ENCODE measurements around the gene TNIP2.
"Not testable (repeated sequence)": the region's sequence is repeated elsewhere in the genome, so short reads cannot be mapped to it uniquely, and the experiment has no call there.

The TNIP2 gene

DNA sequence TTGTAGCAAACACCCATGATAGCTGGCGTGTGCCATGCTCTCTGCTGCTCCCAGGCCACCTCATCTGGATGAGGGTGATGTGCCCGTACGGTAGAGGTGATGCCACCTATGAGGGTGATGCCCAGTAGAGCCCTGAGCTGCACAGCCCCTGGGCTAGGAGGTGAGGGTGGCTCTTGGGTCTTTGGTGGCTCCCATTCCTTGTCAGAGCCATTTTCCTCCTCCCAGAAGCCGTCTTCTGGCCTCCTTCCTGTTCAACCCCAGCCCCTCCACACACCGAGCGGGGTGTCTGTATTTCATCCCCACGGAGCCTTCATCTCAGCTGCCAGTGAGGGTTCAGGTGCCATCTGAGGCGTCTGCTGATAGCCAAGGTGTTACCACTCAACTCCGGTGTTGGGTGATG is 12.0 kb upstream of the TNIP2 start:
- no peak for DNase-seq (ENCODE audit: low read depth, low spot score)

DNA sequence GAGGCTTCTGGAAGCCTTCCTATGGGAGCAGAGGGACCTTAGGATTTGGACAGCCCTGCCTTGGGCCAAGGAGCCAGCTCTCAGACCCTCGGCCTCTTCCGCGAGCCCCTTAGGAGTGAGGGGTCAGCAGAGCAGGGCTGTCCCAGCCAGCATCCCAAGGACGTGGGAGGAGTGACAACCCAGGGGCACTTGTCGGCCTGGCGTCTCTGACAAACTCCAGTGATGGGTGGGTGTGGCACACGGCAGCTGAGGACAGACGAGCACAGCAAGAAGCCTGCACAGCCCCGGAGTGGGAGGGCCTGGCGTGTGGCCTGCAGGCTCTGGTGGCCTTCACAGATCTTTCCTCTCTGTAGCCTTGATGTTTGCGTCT is 11.6 kb upstream of the TNIP2 start:
- no peak for DNase-seq (ENCODE audit: low read depth, low spot score)

DNA sequence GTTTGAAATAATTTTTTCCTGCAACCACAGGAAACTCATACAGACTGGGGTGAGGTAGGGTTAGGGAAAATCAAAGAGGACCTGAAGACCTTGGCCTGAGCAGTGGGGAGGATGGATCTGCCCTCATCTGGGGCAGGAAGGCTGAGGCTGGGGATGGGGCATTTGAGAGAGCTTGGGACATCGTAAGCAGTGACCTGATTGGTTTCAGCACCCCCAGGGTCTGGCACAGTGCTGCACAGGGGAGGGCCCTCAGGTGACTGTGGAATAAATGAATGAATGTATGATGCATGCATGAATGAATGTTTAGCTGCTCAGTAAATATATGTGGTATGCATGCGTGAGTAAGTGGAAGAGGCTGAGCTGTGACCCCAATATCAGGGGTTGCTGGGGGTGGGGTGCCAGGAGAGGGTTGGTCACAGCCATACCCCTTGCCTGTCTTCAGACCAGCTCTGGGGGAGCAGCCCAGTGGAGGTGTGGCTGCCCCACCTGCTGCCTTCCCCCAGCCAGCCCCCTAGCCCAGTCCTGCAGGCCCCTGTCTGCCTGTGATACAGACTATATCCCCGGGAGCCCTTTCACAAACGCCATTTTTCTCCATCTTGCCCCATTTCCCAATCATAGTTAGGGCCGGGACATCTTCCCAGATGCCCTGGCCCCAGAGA is 11.0 kb upstream of the TNIP2 start:
- no peak for DNase-seq (ENCODE audit: low read depth, low spot score)

DNA sequence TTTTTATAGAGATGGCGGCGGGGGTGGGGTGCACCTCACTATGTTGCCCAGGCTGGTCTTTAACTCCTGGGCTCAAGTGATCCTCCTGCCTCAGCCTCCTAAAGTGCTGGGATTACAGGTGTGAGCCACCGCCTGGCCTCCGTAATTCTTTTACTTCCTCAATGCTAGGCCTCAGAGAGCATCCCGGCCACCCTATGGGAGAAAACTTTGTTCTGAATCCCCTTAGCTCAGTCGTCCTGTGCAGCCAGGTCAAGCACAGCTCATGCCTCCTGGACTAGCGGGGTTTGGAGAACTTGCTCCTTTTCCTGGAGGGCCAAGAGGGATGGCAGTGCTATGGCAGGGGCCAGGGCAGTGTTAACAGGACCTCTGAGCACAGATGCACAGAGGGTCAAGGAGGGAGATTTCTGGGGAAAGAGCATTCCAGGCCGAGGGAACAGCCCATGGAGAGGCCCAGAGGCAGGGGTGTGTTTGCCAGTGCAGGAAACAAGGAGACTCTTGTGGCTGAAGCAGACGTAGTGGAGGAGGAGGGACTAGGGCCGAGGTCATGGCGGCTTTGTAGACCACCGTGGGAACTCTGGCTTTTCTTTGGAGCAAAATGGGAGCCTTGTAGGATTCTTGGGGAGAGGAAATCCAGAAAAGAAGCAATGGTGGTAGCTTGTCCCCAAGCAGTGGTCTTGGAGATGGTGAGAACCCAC is 9.8 kb upstream of the TNIP2 start:
- no peak for DNase-seq (ENCODE audit: low read depth, low spot score)

DNA sequence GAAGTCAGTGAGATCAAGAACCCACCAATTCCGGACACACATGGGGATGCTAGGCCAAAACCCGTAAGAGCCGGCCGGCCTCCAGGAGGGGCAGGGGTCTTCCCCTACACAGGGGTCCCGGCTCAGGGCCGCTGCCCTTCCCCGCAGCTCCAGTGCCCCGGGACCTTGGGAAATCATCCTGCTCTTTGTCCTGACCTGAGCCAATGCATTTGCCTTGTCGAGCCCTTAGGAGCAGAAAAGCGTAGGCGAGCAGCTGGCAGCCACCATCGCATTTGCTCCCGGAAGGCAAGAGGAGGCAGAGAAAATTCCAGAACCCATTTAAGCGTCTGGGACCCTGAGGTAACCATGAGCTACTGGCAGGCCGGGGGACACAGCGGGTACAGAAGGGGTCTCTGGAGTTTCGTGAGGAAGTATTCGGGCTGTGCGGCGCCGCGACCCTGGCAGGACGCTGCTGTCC is 7.4 kb upstream of the TNIP2 start:
- no peak for DNase-seq (ENCODE audit: low read depth, low spot score)

DNA sequence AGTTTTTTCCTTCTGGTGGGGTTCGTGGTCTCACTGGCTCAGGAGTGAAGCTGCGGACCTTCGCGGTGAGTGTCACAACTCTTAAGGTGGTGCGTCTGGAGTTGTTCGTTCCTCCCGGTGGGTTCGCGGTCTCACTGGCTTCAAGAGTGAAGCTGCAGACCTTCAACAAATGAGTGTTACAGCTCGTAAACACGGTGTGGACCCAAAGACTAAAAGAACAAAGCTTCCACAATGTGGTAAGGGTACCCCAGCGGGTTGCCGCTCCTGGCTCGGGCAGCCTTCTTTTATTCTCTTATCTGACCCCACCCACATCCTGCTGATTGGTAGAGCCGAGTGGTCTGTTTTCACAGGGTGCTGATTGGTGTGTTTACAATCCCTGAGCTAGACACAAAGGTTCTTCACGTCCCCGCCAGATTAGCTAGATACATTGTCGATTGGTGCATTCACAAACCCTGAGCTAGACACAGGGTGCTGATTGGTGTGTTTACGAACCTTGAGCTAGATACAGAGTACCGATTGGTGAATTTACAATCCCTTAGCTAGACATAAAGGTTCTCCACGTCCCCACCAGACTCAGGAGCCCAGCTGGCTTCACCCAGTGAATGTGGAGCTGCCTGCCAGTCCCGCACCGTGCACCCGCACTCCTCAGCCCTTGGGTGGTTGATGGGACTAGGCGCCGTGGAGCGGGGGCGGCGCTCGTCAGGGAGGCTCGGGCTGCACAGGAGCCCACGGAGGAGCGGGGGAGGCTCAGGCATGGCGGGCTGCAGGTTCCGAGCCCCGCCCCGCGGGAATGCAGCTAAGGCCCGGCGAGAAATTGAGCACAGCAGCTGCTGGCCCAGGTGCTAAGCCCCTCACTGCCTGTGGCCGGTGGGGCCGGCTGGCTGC is 6.6 kb upstream of the TNIP2 start:
- DNase-seq (ENCODE audit: low read depth, low spot score) = not testable (repeated sequence)

DNA sequence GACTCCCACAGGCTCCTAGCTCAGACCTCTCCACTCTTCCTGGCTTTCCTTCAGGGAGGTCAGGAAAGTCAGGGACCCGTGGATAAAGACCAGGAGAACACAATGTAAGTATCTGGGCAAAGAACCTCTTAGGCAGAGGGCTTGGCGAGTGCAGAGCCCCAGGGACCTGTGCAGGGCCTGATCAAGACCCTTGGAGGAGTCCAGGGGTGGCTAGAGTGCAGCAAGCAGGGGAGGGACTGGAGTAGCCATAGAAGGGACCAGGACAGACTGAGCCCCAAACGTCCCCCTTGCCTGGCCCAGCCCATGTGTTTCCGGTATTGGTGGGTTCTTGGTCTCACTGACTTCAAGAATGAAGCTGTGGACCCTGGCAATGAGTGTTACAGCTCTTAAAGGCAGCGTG is 5.9 kb upstream of the TNIP2 start:
- no peak for DNase-seq (ENCODE audit: low read depth, low spot score)

DNA sequence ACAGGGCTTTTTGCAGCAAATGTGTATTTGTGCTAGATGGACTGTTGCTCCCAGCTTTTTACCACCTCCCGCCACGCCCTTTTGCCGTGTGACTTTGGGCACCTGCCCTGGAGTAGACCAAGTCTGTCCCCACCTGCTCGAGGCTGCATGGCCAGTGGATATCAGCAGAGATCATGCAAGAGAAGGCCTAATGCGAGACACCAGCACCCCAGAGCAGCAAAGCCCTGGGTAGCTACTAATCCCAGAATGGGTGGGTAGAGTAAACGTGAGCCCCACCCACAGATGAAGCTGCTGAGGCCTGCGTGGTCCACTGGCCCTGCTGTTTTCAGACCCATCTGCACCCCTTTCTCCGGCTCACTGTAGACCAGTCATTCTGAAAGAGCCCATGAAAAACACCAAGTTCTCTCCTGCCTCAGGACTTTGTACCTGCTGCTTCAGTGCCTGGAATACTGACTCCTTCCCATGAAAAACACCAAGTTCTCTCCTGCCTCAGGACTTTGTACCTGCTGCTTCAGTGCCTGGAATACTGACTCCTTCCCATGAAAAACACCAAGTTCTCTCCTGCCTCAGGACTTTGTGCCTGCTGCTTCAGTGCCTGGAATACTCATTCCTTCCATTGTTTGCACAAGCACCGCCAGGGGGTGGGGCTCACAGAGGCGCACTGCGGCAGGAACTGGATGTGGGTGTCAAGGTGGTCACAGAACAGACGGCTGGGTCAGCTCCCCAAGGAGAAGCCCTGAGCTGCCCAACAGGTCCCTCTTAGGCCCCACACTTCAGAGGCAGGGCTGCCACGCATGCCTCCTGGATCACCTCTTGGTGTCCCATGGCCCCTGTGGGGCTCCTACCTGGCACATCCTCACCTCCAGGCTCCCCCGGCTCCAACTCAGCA is 5.1 kb upstream of the TNIP2 start:
- no peak for DNase-seq (ENCODE audit: low read depth, low spot score)

DNA sequence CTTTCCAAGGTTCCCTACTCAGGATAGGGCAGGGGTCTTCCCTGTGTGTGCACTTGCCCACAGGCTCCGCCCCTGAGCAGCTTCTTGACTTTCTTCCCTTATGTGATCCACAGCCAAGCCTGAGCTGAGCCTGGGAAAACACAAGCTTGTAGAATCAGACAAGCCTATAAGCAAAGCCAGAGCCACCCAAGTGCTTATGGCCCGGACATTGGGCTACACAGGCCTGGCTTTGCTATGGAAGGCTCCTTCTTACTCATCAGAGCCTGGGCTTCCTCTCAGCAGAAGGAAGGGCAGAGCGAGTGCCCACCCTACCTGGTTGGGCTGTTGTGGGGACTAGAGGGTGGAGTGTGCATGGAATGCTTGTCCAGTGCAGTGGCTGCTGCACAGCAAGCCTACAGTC is 1.3 kb upstream of the TNIP2 start:
- no peak for DNase-seq (ENCODE audit: low read depth, low spot score)

DNA sequence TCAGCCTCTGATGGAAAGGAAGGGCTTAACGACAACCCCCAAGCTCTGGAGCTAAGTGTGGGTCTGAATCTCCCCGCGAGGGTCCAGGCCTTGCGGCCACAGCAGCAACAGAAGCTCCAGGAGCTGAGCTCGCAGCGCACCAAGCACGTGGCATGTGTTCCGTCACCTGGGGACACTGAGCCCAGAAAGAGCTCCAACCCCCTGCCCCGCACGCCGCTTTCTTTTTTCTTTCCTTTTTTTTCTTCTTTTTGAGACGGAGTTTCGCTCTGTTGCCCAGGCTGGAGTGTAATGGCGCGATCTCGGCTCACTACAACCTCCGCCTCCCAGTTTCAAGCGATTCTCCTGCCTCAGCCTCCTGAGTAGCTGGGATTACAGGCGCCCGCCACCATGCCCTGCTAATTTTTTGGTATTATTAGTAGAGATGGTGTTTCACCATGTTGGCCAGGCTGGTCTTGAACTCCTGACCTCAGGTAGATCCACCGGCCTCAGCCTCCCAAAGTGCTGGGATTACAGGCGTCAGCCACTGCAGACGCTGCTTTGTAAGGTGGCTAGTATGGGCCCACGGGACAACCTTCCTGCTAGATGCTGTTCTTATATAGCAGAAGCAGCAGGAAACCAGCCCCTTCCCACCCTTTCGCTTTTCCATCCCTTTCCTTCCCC is 685 bp upstream of the TNIP2 start:
- DNase-seq (ENCODE audit: low read depth, low spot score) = no peak

DNA sequence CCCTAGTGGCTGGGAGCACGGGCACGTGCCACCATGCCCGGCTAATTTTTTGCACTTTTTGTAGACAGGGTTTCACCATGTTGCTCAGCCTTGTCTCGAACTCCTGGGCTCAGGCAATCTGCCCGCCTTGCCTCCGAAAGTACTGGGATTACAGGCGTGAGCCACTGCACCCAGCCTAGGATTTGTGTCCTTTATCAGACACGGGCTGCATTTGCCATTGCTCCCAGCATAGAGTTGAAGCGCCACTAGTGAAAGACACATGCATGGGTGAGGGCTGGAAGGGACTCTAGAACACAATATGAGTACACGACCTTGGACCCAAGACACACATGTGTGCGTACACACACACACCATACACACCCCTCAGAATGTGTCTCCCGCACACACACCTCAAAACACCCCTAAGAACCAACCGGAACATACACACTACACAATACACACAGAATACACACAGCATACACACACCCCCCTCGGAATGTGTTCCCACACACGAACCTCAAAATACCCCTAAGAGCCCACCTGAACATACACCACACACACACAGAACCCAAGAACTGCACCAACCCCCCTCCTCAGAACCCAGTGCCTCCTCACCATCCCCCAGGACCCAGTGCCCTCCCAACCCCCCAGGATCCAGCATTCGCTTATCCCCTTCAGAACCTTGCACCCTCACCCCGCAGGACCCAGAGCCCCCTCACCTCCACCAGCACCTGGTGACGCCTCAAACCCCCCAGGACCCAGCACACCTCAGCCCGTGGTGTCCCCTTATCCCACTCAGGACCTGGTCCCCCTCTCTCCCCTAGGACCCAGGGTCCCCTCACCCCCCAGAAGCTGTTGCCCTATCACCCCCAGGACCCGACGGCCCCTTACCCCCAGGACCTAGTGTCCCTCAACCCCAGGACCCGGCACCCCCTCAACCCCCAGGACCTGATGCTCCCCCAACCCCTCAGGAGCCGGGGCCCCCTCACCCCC is 1.0 kb downstream of the TNIP2 start:
- DNase-seq (ENCODE audit: low read depth, low spot score) = no peak

DNA sequence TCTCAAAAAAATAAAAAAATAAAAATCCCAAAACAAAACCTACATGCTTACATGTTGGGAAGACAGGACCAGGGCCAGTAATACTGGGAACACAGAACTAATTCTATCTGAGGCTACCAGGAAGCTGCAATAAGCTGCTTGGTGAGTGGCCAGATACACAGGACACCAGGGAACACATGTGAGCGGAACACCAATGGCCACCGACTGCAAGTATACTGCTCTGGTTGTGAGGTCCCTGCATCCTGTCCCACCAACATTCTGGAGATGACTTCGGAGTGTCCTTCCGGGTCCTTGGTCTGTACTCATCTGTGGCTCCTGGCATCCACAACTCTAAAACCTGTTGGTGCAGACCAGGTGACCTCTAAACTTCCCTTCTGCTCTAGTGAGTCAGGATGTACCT is 2.7 kb downstream of the TNIP2 start:
- DNase-seq (ENCODE audit: low read depth, low spot score) = no peak

DNA sequence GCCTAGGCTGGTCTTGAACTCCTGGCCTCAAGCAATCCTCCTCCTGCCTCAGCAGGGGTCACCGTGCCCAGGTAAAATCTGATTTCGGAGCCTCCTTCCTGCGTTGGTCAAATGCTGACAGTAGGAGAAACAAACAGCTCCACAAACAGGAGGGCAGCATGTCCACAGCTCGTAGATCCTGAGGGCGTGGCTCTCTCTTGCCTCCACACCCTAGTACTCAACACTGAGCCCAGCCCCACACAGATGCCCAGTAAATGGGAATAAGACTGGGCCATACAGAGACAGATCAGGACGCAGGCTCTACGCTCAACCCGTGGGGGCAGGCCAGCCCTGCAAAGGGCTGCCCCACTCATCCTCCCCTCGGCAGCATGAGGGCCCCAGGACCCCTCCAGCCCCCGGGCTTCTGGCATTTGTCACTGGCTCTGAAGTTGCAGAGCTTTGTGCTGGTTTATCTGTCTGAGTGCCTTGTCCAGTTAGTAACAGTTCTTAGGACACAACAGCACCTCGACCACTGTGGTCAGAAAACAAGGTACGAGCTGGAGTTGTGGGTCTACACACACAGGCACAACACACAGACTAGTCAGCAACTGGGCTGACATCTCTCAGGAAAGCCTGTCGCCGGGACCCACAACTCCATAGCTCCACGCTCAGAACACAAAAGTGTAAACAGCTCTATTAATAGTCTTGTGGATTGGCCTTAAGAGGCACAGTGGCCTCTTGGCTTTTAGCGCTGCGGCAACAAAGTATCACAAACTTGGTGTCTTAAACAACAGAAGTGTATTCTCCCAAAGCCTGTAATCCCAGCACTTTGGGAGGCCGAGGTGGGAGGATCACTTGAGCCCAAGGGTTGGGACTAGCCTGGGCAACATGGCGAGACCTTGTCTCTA is 5.2 kb downstream of the TNIP2 start:
- DNase-seq (ENCODE audit: low read depth, low spot score) = no peak

DNA sequence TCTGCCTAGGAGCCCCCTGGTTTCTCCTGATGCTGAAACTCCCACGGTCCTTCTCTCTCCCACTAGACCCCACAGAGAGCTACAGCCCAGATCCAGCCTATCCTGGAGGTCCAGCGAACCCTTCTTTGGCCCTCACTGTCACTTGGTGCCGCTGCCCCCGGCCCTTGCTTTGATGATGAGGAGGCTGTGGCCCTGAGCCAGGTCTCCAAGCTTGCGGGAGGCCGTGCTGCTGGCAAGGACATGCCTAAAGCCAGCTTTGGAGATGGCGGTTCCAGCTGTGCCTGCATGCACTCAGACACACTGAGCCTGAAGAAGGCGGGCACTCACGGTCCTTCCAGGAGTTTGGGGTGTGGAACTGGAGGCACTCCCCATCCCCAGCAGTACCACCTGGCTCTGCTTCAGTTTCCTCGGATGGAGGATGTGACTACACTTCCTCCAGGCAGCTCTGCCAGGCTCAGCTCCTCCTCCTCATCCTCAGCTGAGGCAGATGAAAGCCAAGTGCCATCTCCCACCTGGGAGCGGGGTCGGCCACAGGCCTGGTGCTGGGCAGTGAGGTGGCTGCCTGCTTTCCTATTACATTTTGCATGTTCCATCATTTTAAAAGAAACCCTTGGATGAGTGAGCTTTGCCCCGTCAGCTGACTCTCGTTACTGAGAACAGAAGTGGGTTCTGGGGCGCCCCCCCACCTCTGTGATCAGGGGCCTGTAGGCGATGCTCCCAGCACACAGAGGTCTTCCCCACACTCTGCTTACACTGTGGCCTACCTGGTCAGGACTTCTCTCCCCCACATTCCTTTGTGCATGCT is 9.0 kb downstream of the TNIP2 start:
- no peak for DNase-seq (ENCODE audit: low read depth, low spot score)

DNA sequence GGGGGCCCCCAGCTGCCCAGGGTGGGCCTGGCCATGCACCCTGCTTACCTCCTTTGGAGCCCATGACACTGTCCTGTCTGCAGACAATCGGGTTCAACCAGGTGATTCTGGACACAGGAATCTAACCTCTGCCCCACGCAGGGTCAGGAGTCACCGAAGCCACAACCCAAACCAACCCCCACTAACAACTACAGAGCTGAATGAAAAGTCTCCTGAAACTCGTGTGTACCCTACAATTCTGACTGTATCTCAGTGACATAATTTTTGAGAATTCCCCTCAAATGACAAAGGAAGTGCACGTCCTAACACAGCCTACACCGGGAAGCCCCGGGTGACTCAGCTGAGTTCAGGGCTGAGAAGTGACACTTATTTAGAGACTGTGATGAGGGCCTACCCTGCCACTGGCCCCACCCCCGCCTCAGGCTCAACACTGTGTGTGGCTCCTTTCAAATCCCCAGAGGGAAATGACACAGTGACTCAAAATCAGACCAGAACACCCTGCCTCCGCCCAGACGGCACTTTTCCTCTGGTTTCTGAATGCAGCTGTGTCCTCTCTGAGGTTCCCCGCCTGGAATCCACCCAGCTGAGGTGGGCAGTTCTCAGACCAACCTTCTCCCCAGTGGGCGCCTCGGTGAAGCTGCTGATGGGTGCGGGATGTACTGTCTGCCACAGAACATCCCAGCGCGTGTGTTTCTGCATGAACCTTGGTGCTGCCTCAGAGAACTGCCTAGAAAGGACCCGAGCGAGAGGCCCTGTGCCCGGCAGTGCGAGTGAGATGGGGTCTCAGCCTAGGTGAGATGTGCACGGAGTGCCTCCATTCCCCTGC is 9.9 kb downstream of the TNIP2 start:
- DNase-seq (ENCODE audit: low read depth, low spot score) = no peak

DNA sequence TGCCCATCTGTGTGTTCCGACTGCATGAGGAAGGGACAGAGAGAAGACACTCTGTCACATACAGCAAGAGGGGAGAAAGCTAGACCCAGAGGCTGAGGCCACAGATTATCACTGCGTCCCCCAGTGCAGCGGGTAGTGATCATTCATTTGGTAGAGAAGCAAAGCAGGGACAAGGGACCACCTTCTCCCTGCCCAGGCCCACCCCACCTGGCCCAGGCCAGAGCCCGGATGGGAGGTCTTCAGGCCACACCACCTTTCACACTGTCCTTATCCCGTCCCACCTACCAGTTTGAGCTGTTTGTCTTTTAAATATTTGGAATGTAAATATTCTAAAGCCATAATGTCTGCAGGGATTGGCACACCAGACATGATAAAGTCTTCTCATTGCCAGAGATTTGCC is 10.6 kb downstream of the TNIP2 start:
- DNase-seq (ENCODE audit: low read depth, low spot score) = no peak

Measured in smooth muscle cell of the brain vasculature (primary cell).